ENCODE measurements around the gene KIF13A.
"Not testable (repeated sequence)": the region's sequence is repeated elsewhere in the genome, so short reads cannot be mapped to it uniquely, and the experiment has no call there.

KIF13A gene

DNA sequence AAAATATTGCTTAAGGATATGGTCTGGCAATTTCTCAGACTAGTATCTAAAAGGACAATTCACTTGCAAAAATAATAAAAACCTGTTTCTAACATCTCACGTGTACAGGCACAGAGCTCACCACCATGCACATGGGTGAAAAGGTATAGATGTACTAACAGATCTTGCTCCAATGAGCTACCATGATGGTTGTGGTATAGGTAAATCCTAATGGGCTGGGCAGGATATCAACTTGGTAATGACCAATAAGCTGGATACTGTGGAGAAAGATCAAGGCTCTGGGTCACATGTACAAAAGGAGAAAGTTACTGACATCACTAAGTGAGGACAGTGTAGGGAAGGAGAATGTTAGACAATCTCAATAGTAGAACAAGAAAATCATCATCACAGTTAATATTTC lies 169.7 kb downstream of the KIF13A start:
- Histone ChIP-seq H3K4me1 (no peaks in the 10 kb centered on the region), H3K9ac (no peak overlapping the region), H3K27ac (no peak overlapping the region), H3K36me3 (peaks cover 0 to 65% (median 30%) of the 10 kb centered on the region in 11 experiments; a peak in 16 of 22 replicates), H3K9me3 (replicated peaks in 1 of 11) (0 out of 22 replicates have a peak, but pooled peaks cover 0 to 4% (median 0%) of the 10 kb centered on the region in 11 experiments), H3K27me3 (no peaks in the 10 kb centered on the region), H4K20me1 (no peaks in the 10 kb centered on the region), H3K4me2 (no peak overlapping the region), H3K4me3 (no peak overlapping the region)
- TF ChIP-seq Cebpa-rat (IDR thresholded peaks at IDR 0.05) = no peak

DNA sequence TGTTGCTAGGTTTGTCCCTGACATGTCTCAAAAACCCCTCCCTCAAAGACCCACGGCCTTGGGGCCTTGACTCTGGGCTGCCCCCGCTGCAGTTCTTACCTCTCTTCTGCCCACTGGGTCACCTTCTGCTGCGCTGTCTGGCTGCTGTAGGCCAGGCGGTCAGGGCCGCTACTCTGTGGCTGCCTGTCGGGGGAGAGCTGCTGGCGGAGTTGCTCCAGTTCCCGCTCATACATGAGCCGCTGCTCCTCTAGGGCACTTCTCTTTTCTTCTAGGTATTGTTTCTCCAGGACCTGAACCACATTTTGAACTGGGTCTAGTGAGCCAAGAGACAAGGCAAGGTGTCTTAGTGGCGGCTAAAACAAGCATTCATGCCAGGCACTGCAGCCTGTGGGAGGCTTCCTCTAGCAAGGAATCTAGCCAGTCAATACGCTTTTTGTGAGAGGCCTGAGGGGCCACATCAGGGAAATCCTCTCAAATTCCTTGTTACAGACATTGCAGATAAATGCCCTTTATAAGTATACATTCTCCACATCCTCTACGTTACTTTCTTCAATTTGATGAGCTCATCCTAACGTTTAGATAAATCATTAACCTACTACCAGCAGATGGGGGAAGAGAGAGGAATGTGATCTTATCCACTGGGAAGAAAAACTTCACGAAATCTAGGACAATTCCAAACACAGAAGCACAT lies 170.4 kb downstream of the KIF13A start:
- no peaks in the 10 kb centered on the region for H3K4me1 ChIP-seq
- no peak overlapping the region for H3K4me3 ChIP-seq
- H3K27me3 ChIP-seq = no peaks in the 10 kb centered on the region
- H3K4me2 ChIP-seq = no peak overlapping the region
- peaks cover 0 to 6% (median 0%) of the 10 kb centered on the region in 11 experiments; a peak in 2 of 22 replicates for H3K9me3 ChIP-seq (replicated peaks in 1 of 11)
- H3K27ac ChIP-seq = no peak overlapping the region
- H3K9ac ChIP-seq = 0 out of 22 replicates have a peak overlapping the region, but pooled peaks of 1 of the 11 experiments have one; percentile 14
- peaks cover 0 to 65% (median 36%) of the 10 kb centered on the region in 11 experiments; a peak in 16 of 22 replicates for H3K36me3 ChIP-seq
- no peak for TF ChIP-seq Cebpa-rat (IDR thresholded peaks at IDR 0.05)
- H4K20me1 ChIP-seq = no peaks in the 10 kb centered on the region

DNA sequence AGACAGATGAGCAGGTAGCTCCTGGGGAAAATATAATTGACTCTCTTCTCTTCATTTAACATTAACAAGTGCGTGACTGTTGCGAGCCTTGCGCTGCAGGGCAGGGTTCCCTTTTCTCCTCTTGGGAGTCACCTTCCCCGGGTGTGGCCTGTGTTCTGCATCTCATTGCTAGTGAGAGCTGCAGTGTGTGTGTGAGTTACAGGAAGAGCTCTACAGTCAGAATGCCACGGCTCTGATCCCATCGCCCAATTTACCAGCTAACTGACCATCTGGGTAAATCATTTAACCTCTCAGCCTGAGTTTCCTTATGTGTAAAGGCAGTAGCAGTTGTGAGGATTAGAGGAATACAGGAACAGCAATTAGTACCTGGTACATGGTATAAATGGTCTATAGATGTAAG lies 173.9 kb downstream of the KIF13A start:
- Histone ChIP-seq H3K4me3 (no peak overlapping the region), H3K9ac (no peak overlapping the region), H3K4me1 (no peaks in the 10 kb centered on the region), H3K27ac (no peak overlapping the region), H3K9me3 (replicated peaks in 1 of 11) (peaks cover 0 to 10% (median under 1%) of the 10 kb centered on the region in 11 experiments; a peak in 5 of 22 replicates), H3K4me2 (no peak overlapping the region), H3K27me3 (no peaks in the 10 kb centered on the region), H3K36me3 (peaks cover 0 to 76% (median 38%) of the 10 kb centered on the region in 11 experiments; a peak in 15 of 22 replicates), H4K20me1 (no peaks in the 10 kb centered on the region)
- no peak for TF ChIP-seq Cebpa-rat (IDR thresholded peaks at IDR 0.05)

DNA sequence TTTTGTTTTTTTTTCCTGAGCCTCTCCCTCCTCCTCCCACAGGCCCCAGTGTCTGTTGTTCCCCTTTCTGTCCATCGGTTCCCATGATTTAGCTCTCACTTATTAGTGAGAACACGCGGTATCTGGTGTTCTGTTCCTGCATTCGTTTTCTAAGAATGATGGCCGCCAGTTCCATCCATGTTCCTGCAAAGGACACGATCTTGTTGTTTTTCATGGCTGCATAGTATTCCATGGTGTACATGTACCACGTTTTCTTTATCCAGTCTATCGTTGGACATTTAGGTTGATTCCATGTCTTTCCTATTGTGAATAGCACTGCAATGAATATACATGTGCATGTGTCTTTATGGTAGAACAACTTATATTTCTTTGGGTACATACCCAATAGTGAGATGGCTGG lies 175.1 kb downstream of the KIF13A start:
- no peak overlapping the region for H3K4me3 ChIP-seq
- H3K27me3 ChIP-seq = no peaks in the 10 kb centered on the region
- no peak overlapping the region for H3K4me2 ChIP-seq
- H4K20me1 ChIP-seq = no peaks in the 10 kb centered on the region
- no peak overlapping the region for H3K27ac ChIP-seq
- H3K4me1 ChIP-seq = peaks cover 0 to 5% (median 0%) of the 10 kb centered on the region in 10 experiments; a peak in 3 of 20 replicates
- peaks cover 8 to 22% (median 10%) of the 10 kb centered on the region in 11 experiments; a peak in 20 of 22 replicates for H3K9me3 ChIP-seq (replicated peaks in 1 of 11)
- H3K9ac ChIP-seq = no peak overlapping the region
- no peak for TF ChIP-seq Cebpa-rat (IDR thresholded peaks at IDR 0.05)
- H3K36me3 ChIP-seq = peaks cover 3 to 87% (median 47%) of the 10 kb centered on the region in 11 experiments; a peak in 19 of 22 replicates

DNA sequence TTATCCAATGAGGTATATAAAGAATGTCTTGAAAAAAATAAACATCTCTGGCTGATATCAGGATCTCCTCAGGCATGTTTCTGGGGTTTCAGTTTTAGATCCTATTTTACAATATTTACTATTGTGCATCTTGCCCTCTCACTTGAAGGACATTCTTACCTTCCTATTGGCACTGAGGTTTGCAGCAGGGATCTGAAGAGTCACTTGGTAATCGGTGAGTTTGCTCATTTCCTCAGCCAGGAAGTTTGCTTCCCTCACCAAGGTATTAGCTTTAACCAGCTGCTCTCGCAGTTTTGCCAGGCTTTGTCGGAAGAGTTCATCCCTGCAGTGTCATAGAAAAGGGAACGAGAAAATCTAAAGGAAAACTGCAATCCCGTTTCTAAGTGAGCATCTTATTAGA lies 178.8 kb downstream of the KIF13A start:
- Histone ChIP-seq H3K27me3 (no peaks in the 10 kb centered on the region), H4K20me1 (no peaks in the 10 kb centered on the region), H3K9ac (no peak overlapping the region), H3K4me2 (no peak overlapping the region; a peak in 1 of 22 replicates), H3K36me3 (peaks cover 10 to 90% (median 64%) of the 10 kb centered on the region in 11 experiments; a peak in 19 of 22 replicates), H3K27ac (no peak overlapping the region), H3K4me3 (no peak overlapping the region), H3K4me1 (peaks cover 0 to 8% (median 0%) of the 10 kb centered on the region in 10 experiments; a peak in 3 of 20 replicates), H3K9me3 (replicated peaks in 1 of 11) (peaks cover 11 to 26% (median 19%) of the 10 kb centered on the region in 11 experiments; a peak in 21 of 22 replicates)
- no peak for TF ChIP-seq Cebpa-rat (IDR thresholded peaks at IDR 0.05)

DNA sequence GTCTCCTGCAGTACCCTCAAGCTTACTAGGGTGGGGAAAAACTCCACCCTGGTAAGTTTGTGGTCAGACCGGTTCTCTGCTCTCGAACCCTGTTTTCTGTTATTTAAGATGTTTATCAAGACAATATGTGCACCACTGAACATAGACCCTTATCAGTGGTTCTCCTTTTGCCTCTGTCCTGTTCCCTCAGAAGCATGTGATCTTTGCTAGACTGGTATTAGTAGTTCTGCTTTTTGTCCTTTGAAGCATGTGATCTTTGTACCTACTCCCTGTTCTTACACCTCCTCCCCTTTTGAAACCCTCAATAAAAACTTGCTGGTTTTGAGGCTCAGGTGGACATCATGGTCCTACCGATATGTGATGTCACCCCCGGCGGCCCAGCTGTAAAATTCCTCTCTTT lies 180.0 kb downstream of the KIF13A start:
- Histone ChIP-seq H3K9me3 (replicated peaks in 1 of 11) (peaks cover 11 to 22% (median 18%) of the 10 kb centered on the region in 11 experiments; a peak in 21 of 22 replicates), H3K4me2 (peak overlapping the region in 2 of 11 experiments; percentile 6 to 28; a peak in 1 of 22 replicates), H3K36me3 (peaks cover 10 to 90% (median 64%) of the 10 kb centered on the region in 11 experiments; a peak in 19 of 22 replicates)
- not testable (repeated sequence) for H3K9ac ChIP-seq, H4K20me1 ChIP-seq, H3K4me1 ChIP-seq, H3K27me3 ChIP-seq, H3K27ac ChIP-seq, H3K4me3 ChIP-seq

DNA sequence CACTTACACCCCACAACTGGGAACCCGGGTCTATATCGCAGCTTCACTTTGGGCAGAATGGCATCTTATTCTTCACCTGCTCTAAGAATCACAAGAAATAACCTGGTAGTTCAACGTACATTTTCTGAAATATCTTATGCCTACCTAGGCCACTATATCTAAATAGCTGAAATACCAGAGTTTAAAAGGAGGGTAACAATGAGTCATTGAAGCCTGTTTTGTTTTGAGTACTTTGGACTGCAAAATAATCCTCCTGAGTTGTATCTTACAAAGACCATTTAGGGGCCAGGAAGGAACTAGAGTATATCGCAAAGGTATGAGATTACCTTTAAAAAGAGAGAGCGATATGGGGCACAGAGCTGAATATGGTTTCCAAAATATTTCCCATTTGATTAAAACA lies 184.0 kb downstream of the KIF13A start:
- no peak overlapping the region for H3K4me2 ChIP-seq
- no peak overlapping the region for H3K9ac ChIP-seq
- no peak overlapping the region for H3K27ac ChIP-seq
- peaks cover 11 to 19% (median 15%) of the 10 kb centered on the region in 11 experiments; a peak in 20 of 22 replicates for H3K9me3 ChIP-seq (replicated peaks in 1 of 11)
- peaks cover 10 to 99% (median 88%) of the 10 kb centered on the region in 11 experiments; a peak in 19 of 22 replicates for H3K36me3 ChIP-seq
- no peak overlapping the region for H3K4me3 ChIP-seq
- H3K4me1 ChIP-seq = peaks cover 0 to 8% (median 0%) of the 10 kb centered on the region in 10 experiments; a peak in 3 of 20 replicates
- TF ChIP-seq Cebpa-rat (IDR thresholded peaks at IDR 0.05) = no peak
- H3K27me3 ChIP-seq = no peaks in the 10 kb centered on the region
- H4K20me1 ChIP-seq = no peaks in the 10 kb centered on the region

DNA sequence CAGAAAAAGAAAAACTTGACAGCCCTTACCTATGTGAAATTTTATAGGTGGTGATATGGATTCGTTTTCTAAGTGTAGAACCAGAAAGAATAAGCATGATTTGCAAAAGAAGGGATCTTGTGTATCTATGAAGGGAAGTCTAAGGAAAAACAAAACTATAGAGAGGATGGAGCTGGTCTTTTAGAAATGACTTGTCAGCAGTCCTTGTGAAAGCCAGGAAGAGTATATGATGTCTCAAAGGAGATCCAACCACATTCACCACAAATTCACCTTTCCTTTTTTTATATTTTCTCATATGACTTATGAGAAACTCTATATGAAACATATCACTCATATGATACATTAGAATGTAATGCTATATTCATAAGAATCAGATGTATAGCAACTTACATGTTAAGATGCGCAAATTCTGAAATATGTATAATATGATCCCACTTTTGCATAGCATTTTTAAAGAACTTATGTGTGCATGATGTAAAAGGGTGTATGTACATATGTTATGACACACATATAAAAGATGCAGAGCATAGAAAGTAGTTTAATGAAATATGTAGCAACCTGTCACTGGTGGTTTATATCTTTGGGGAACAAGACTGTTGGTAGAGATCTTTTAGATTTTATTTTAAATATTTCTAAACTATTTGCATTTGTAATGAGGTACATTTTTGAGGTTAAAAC lies 188.8 kb downstream of the KIF13A start:
- Histone ChIP-seq H3K4me1 (no peaks in the 10 kb centered on the region), H3K9me3 (replicated peaks in 1 of 11) (no peaks in the 10 kb centered on the region), H4K20me1 (no peaks in the 10 kb centered on the region), H3K4me2 (no peak overlapping the region), H3K27ac (no peak overlapping the region), H3K27me3 (no peaks in the 10 kb centered on the region), H3K4me3 (no peak overlapping the region), H3K36me3 (peaks cover 7 to 100% (median 92%) of the 10 kb centered on the region in 11 experiments; a peak in 20 of 22 replicates), H3K9ac (no peak overlapping the region)
- TF ChIP-seq Cebpa-rat (IDR thresholded peaks at IDR 0.05) = no peak

DNA sequence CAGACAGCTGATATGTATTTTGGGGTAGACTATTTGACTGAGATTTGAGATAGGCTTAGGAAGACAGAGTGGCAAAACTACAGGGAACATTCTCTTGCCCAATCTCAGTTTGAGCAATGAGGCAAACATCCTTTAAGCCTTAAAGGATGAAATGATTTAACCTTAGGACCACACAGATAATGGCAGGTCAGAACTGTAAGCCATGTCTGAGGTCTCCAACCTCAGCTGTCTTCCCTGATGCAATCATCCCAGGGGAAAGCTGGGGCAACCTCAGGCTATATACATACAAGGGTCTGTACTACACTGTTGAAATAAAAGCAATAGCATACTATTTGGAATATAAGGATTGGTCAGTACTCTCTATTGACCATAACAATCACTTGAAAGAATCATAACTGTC lies 196.9 kb downstream of the KIF13A start:
- Histone ChIP-seq H3K4me1 (peaks cover 0 to 9% (median 2%) of the 10 kb centered on the region in 10 experiments; a peak in 4 of 20 replicates), H3K4me3 (no peak overlapping the region), H3K9ac (no peak overlapping the region; a peak in 1 of 22 replicates), H3K36me3 (peaks cover 7 to 97% (median 75%) of the 10 kb centered on the region in 11 experiments; a peak in 20 of 22 replicates), H3K27me3 (no peaks in the 10 kb centered on the region), H3K27ac (peak overlapping the region in 3 of 11 experiments; percentile 3 to 18 (median 16); a peak in 3 of 22 replicates), H3K4me2 (peak overlapping the region in 4 of 11 experiments; percentile 1 to 26 (median 18); a peak in 5 of 22 replicates), H4K20me1 (no peaks in the 10 kb centered on the region), H3K9me3 (replicated peaks in 1 of 11) (no peaks in the 10 kb centered on the region)
- peak in 4 of 11 experiments; percentile 7 to 39 (median 26); a peak in 3 of 22 replicates for TF ChIP-seq Cebpa-rat (IDR thresholded peaks at IDR 0.05)
